Mesodermal cell (in vitro differentiated cells): ENCODE results near the gene ZNF75A. TPM values are rescaled to one million over a fixed set of nuclear protein-coding genes. Genes with fewer than 3 reads are reported as not detected.
"Not testable (repeated sequence)": the region's sequence is repeated elsewhere in the genome, so short reads cannot be mapped to it uniquely, and the experiment has no call there.

ENCODE experiments used
- H3K27ac ChIP-seq: 2 replicates; pipeline ENCODE4 v1.7.0; 2013; ENCODE audit warnings: mild to moderate bottlenecking, low read depth, low read length, moderate library complexity; ENCODE audit not compliant: severe bottlenecking
- H3K36me3 ChIP-seq: 2 replicates; pipeline ENCODE4 v1.7.1; 2013; ENCODE audit warnings: mild to moderate bottlenecking, low read length, moderate library complexity; ENCODE audit not compliant: control insufficient read depth, insufficient read depth
- H3K4me1 ChIP-seq: one replicate; pipeline ENCODE4 v1.7.1; 2013; ENCODE audit warnings: mild to moderate bottlenecking, low read length; ENCODE audit not compliant: insufficient read depth, control insufficient read depth, poor library complexity, severe bottlenecking
- H3K4me3 ChIP-seq: 2 replicates; pipeline ENCODE4 v1.7.0; 2013; ENCODE audit warnings: low read length, control low read depth, mild to moderate bottlenecking; ENCODE audit not compliant: insufficient read depth, poor library complexity, severe bottlenecking; ENCODE audit errors: extremely low read depth
- H3K9me3 ChIP-seq: 2 replicates; pipeline ENCODE4 v1.7.1; 2013; ENCODE audit warnings: mild to moderate bottlenecking, low read length, moderate library complexity; ENCODE audit not compliant: control insufficient read depth
- WGBS, 2 experiments: methylation state at CpG; one replicate each; pipeline ENCODE4 v1.1.5; 2013; ENCODE audit warnings: missing lambda C conversion rate in 2 of 2; ENCODE audit not compliant: insufficient coverage in 2 of 2; 5-methylcytosine and 5-hydroxymethylcytosine counted together
- polyA plus RNA-seq, 2 experiments: library from polyadenylated mRNA; stranded (reverse); fragments of 50-300 nt; gene quantifications; one replicate each; pipeline ENCODE4 v1.2.3, GENCODE V29; 2013

Gene ZNF75A
- polyA plus RNA-seq (2013, experiment 1 of 2), result 15.8 TPM
- 18.4 TPM for polyA plus RNA-seq (2013, experiment 2 of 2)

DNA sequence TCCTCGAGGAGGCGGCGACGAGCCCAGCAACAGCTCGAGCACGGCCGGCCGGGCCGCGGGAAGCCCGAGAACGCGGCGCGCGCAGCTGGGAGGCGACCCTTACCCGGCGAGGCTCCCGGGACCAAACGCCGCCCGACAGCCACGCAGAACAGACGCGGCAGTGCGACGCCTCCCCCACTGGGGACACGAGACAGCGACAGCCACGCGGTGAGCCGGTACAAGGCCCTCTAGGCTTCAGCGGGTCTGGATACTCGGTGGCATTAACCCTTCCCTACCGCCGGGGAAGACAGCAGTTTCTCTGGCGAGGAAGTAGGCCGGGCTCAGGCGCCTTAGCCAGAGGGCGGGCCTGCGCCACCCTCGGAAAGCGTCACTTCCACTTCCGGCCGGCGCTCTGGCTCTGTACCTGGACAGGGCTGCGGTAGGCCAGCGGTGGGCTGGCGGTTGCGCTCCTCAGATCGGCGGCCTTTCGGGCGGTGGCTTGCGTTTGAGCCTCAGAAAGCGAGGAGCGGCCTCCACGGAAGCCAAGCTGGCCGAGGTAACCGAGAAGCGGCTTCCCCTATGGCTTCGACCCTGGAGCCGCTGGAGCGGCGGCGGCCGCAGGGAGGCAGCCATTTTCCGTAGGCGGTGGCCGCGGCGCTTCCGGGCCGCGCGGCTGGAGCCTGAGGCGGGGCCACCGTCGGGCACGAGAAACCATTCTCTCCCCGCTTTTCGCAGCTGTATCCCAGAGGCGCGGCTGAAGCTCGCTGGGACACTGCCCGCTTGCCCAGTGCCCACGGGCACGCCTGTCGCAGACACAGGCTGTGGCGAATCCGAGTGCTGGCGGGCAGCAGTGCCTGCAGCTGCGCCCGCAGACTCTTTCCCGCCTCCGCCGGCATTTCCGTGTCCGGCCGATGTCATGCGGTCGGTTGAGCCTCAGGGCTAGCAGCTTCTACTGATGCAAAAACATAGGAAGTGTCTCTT lies at the start of gene ZNF75A, which contains the start of gene TIGD7:
ZNF75A (plus strand) TSS at position 389 of the 960 bp plus-strand sequence. CDS start 2,932 bp downstream, outside the sequence.
TIGD7 (minus strand) TSS at position 322 of the 960 bp plus-strand sequence. CDS start 4,816 bp downstream, outside the sequence.
- peak within 1 kb of the TSS; percentile 69 for H3K4me3 ChIP-seq
- peaks cover 68% of the 10 kb centered on the region for H3K36me3 ChIP-seq
- H3K9me3 ChIP-seq, result peaks cover 65% of the 10 kb centered on the region
- H3K4me1 ChIP-seq, result no peaks in the 10 kb centered on the region
- WGBS, 2 experiments, result 3% methylated on average over 89 to 103 of the region's 103 CpGs
- H3K27ac ChIP-seq, result peak within 1 kb of the TSS; percentile 86

DNA sequence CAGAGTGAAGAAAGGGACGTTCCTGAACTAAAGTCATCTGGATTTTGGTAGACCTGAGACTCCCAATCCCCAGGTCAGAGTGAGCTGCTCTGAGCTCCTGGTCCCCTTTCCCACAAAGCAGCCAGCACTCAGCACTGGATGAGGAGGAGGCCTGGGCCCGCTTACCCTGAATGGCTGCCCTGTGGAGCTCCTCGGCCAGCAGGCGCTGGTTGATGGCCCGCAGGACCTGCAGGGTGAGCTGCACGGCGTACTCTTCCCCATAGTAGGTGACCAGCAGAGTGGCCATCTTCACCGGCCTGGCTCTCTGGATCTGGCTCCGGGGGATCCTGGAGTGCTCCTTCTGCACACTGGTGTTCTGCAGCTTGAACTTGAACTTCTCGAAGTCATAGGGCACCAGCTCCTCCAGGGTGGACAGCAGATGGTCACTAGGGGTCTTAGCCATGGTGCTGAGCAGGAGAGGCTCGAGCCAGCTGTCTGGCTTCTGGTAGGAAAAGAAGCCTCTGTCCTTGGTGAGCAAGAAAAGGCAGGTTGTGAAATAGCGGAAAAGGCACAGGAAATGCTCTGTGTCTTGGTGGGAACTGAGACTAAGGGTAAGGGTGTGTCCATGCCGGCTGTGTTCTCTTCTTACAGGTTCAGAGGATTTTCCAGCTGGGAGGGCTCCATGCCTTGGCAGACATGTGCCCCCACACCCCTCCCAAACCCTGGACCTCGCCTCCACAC lies 49.0 kb upstream of the ZNF75A start, which contains the start of gene MEFV:
MEFV (minus strand) TSS at position 488 of the 720 bp plus-strand sequence; CDS start at position 442, 46 bp downstream.
- Histone ChIP-seq H3K4me3 (no peak within 1 kb of the TSS), H3K9me3 (no peaks in the 10 kb centered on the region), H3K27ac (no peak within 1 kb of the TSS), H3K36me3 (no peaks in the 10 kb centered on the region), H3K4me1 (no peaks in the 10 kb centered on the region)
- 82 to 88% methylated on average over 11 to 12 of the region's 14 CpGs for WGBS, 2 experiments

DNA sequence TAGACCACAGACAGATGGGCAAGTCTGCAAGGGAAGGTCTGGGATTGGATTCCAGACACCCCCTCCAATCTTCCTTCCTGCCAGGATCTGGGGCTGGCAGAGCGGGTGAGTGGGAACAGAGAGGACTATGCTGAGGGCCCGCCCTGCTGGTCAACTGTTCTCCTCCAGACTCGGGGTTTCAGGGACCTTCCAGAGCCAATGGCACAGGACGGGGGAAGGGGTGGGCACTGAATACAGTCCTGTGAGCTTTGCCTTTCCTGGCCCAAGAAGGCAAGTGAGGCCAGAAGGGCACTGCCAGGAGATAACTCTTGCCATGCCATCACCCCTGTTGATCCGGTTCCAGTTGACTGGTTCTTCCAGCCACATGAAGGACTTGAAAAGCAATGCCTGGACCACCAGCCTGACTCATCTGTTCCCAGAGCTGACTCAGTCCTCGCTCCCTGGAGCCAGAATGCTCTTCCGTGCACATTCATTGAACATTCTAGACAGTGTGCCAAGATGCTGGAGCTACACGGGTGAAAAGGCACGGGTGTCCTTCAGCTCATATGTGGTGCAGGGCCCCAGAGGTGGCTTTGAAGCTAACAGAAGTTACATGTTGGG lies 48.3 kb upstream of the ZNF75A start:
- Histone ChIP-seq H3K9me3 (no peaks in the 10 kb centered on the region), H3K36me3 (no peaks in the 10 kb centered on the region), H3K27ac (no peak overlapping the region), H3K4me1 (no peaks in the 10 kb centered on the region), H3K4me3 (no peak overlapping the region)
- WGBS, 2 experiments, result 74 to 76% methylated on average over 8 to 9 of the region's 9 CpGs

GRCh38 chr16:3259836-3260235 lies 45.5 kb upstream of the ZNF75A start:
- WGBS, 2 experiments, result 92 to 94% methylated on average over 5 of the region's 8 CpGs
- no peak overlapping the region for H3K4me3 ChIP-seq

GRCh38 chr16:3262517-3262916 lies 42.8 kb upstream of the ZNF75A start:
- WGBS, 2 experiments, result 88 to 89% methylated on average over 4 of the region's 4 CpGs
- Histone ChIP-seq H3K27ac (no peak overlapping the region), H3K36me3 (no peaks in the 10 kb centered on the region), H3K4me3 (no peak overlapping the region), H3K4me1 (no peaks in the 10 kb centered on the region), H3K9me3 (peaks cover 5% of the 10 kb centered on the region)

More at GRCh38 chr16:3259836-3260235, 45.5 kb upstream of the ZNF75A start:
- no peaks in the 10 kb centered on the region for H3K36me3 ChIP-seq
- H3K27ac ChIP-seq, result no peak overlapping the region
- H3K4me1 ChIP-seq, result no peaks in the 10 kb centered on the region
- H3K9me3 ChIP-seq, result peaks cover 2% of the 10 kb centered on the region

DNA sequence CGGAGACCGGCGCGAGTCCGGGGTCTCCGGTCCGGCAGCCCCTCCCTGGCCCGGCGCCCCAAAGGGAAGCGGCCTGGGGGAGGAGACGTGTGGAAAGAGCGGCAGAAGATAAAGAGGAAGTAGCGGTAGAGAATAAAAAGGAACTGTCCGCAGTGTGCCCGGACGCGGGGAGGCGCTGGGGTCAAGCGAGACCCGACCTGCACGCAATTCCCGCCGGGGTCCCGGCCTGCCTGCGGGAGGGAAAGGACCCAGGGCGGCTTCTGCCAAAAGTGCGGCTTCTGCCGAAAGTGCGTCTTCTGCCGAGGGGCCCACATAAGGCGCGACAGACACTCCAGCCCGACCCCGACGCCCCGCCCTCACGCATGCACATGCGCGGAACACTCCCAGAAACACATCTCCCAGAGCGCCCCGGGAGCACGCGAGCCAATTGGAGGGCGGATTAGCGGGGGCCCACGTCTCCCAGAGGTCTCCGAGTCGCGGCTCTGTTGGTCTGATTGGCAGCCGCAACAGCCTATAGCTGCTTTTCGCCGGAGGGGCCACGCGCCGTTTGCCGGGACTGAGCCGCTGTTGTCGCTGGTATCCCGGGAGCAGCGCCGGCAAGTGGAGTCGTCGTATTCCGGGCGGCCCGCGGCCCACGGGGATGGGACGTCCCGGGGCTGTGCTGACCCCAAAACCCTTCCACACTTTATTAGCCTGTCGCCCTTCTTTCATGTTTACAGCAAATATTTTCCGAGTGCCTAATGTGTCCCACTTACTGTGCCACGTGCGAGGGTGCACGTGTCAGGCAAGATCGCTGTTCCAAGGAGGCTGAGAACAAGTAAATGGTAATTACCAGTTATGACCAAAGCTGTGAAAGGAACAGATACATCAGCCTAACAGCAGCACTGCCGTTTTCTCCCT lies 40.9 kb upstream of the ZNF75A start:
- H3K4me1 ChIP-seq, result no peaks in the 10 kb centered on the region
- peaks cover 5% of the 10 kb centered on the region for H3K9me3 ChIP-seq
- peak overlapping the region; percentile 62 for H3K27ac ChIP-seq
- 10 to 16% methylated on average over 65 to 74 of the region's 77 CpGs for WGBS, 2 experiments
- H3K4me3 ChIP-seq, result peak overlapping the region; percentile 56
- H3K36me3 ChIP-seq, result no peaks in the 10 kb centered on the region

GRCh38 chr16:3266873-3267537 lies 38.3 kb upstream of the ZNF75A start:
- no peak overlapping the region for H3K27ac ChIP-seq
- 69 to 100% methylated on average over 1 to 4 of the region's 5 CpGs for WGBS, 2 experiments
- no peaks in the 10 kb centered on the region for H3K36me3 ChIP-seq
- no peaks in the 10 kb centered on the region for H3K4me1 ChIP-seq
- peaks cover 5% of the 10 kb centered on the region for H3K9me3 ChIP-seq
- H3K4me3 ChIP-seq, result no peak overlapping the region

DNA sequence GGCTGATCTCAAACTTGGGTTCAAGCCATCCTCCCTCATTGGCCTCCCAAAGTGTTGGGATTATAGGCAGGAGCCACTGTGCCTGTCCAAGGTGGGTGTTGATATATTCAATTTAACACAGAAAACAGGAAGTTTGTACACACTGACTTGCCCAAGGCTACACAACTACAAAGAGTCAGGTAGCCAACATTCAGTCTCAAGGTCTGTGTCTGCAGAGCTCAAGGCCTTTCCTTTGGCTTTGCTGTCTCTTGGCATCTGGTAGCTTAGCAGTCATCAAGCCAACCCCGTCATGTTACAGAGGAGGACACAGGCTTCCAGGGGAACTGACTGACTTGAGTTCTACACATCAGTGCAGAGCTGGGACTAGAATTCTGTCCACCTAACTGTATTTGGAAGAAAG lies 37.0 kb upstream of the ZNF75A start:
- Histone ChIP-seq H3K4me3 (no peak overlapping the region), H3K36me3 (no peaks in the 10 kb centered on the region), H3K9me3 (peaks cover 5% of the 10 kb centered on the region), H3K27ac (no peak overlapping the region), H3K4me1 (no peaks in the 10 kb centered on the region)
- 70 to 86% methylated on average over 1 of the region's 1 CpG for WGBS, 2 experiments

GRCh38 chr16:3270718-3271117 lies 34.6 kb upstream of the ZNF75A start:
- not testable (repeated sequence) for H3K4me1 ChIP-seq, H3K9me3 ChIP-seq, H3K36me3 ChIP-seq, H3K27ac ChIP-seq, H3K4me3 ChIP-seq
- WGBS, 2 experiments, result no CpG with 5 or more reads among the region's 5 CpGs
